ENCODE measurements around the gene ARSH.
"Not testable (repeated sequence)": the region's sequence is repeated elsewhere in the genome, so short reads cannot be mapped to it uniquely, and the experiment has no call there.

ARSH gene

GRCh38 chrX:3029129-3029528, 22.8 kb downstream of the ARSH start:
- no peak for DNase-seq (ENCODE audit: low spot score)

GRCh38 chrX:3037218-3037617, 30.9 kb downstream of the ARSH start:
- no peak for DNase-seq (ENCODE audit: low spot score)

- DNase-seq (ENCODE audit: low spot score): no peak
Measured at GRCh38 chrX:3044196-3044595, 37.9 kb downstream of the ARSH start.

- no peak for DNase-seq (ENCODE audit: low spot score)
Measured at GRCh38 chrX:3044671-3045070, 38.3 kb downstream of the ARSH start.

- no peak for DNase-seq (ENCODE audit: low spot score)
Measured at GRCh38 chrX:3046253-3047240, 40.2 kb downstream of the ARSH start.

- not testable (repeated sequence) for DNase-seq (ENCODE audit: low spot score)
Measured at GRCh38 chrX:3050523-3051175, 44.3 kb downstream of the ARSH start.

GRCh38 chrX:3052860-3053259, 46.5 kb downstream of the ARSH start:
- DNase-seq (ENCODE audit: low spot score): no peak

GRCh38 chrX:3066555-3066954, 60.2 kb downstream of the ARSH start:
- DNase-seq (ENCODE audit: low spot score): peak; percentile 65

- no peak for DNase-seq (ENCODE audit: low spot score)
Measured at GRCh38 chrX:3075959-3076358, 69.6 kb downstream of the ARSH start.

- no peak for DNase-seq (ENCODE audit: low spot score)
Measured at GRCh38 chrX:3076416-3076991, 70.2 kb downstream of the ARSH start.

Small RNA genes lying within 50 kb of the gene (small RNA-seq; reads per million reads assigned to genes)
- gene RN7SL578P: 0 reads per million in 2 experiments

All from SK-N-DZ (cell line).